Measurements from ENCODE around the gene E2F6.

- TF ChIP-seq POLR2AphosphoS5 (IDR thresholded peaks at IDR 0.05) (no peak), POLR2A (IDR thresholded peaks at IDR 0.05) (no peak)
Measured at GRCh38 chr2:11482473-11483035, 16.6 kb upstream of the E2F6 start.
